Left cardiac atrium (tissue), 4 donors: ENCODE results near the gene ZNF398. TPM values are rescaled to one million over a fixed set of nuclear protein-coding genes. Genes with fewer than 3 reads are reported as not detected.

ENCODE experiments used
- ATAC-seq, 2 donors: fragments of 200-7000 bp; cut with Tn5 transposase; one replicate each; pipeline ENCODE4 v1.9.1; 2020; ENCODE audit warnings: mild to moderate bottlenecking in 2 of 2, moderate library complexity in 2 of 2
- DNase-seq: peaks from one replicate; pipeline ENCODE4 v3.0.0-alpha.2; 2020
- intact Hi-C, 2 donors: fragments of 100-400 bp; cut with DNase I; formaldehyde crosslinking; loops; one replicate each; pipeline versions ENCODE4 v1.14.1 to v1.15.1; 2022 to 2023
- total RNA-seq, 2 donors: library from RNA; stranded (reverse); fragmentation: NEBNext Ultra II Directional; extraction: Animal tissue kit (Norgen Biotek cat#: 25700); gene quantifications; one replicate each; pipeline ENCODE4 v1.2.1, GENCODE V29; 2021
- donor health status: DM: no; HTN: yes; CAD: no.
- donor health status: DM: no; HTN: yes; CAD: no; lungs with severe emphysema.
- donor health status: DM: yes; HTN: yes; CAD: no.
- donor health status: Dilated cardiomyopathy.

ZNF398 gene
- total RNA-seq, 2 donors from 2014 or later: 7.3 to 10.7 TPM

GRCh38 chr7:149191851-149192250 is 44.6 kb downstream of the ZNF398 start:
- no peak for ATAC-seq
- no peak for DNase-seq
- intact Hi-C loops: no loop called here

DNA sequence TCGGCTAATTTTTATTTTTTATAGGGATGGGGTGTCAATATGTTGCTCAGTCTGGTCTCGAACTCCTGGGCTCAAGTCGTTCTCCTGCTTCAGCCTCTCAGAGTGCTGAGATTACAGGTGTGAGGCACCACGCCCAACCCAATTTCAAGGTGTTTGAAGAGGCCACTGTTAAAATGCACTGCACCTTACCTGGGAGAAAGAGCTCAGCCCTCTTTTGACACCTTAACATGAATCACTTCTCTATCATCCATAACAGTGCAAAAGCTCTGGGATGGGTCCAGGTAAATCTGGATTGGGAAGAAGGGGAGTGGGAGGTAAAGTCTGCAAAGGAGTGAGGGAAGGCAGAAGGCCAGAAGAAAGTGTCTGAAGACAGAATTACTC is 47.5 kb downstream of the ZNF398 start:
- intact Hi-C loops: no loop called here
- DNase-seq (no peak), ATAC-seq (no peak)

DNA sequence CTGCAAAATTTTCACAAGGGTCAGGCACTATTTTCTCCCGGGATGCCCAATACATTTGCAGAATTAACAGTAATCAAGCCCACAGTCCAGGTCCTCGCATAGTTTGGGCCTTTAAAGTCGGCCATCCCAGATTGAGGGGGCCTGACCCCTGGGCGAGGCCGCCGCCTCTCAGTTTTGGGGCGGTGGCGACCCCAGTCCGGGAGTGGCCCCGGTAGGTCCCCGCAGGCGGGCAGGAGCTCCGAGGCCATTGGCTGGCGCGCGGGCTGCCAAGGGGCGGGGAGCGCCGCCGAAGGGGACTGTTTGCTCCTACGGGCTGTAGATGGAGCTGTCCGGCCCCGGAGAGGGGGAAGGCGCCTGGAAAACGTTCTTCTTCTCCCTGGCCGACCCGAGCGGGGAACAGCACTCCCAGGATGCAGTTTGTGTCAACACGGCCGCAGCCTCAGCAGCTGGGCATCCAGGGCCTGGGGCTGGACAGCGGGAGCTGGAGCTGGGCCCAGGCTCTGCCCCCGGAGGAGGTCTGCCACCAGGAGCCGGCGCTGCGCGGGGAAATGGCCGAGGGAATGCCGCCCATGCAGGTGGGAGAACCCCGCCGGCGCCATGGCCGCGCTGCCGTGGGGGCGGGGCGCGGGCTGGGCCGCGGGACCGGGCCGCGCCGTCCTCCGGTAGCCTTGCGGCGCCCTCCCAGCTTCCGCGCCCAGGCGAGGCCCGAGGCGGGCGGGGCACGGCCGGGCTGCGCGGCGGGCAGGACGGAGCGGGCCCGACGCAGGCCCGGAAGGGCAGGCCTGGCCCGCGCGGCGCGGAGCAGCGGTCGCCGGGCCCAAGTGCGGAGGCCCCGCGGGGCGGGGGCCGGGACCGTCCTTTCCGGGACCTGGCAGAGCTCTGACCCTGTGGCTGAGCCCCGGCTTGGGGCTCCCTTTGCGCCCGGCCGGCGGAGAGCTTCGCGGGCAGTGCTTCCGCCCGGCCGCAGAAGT is 48.2 kb downstream of the ZNF398 start, which contains the start of gene ZNF282:
Gene ZNF282, plus strand, starts transcription at position 367 of the 971 bp plus-strand sequence. Its CDS starts 44 bp downstream, at position 411.
- ATAC-seq: peak; percentile 97 to 98
- intact Hi-C loops: no loop called here
- DNase-seq: peak; percentile 92

DNA sequence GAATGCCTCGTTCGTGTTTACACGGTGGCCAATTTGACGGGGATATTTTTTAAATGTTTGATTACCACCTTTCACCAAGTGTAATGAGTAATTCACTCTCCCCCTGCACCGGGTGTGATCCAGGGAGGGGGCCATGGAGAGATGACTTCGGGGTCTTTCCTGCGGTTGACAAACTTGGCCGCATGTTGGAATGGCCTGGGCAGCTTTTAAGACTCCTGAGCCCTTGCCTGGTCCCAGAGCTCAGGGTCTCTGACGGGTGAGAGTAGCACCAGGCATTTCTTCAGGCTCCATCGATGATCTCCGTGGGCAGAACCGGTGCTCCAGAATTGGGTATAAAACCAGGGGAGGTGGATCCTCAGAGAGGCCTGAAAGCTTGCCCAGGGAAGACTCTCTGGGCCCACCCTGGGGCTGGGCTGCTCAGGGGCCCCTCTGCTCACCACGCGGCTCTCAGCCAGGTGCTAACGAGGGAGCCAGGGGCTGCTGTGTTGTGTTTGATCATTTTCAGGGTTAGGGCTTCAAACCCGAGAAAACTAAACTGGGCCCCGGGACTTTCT is 49.0 kb downstream of the ZNF398 start:
- DNase-seq (no peak), ATAC-seq (peak in 1 of 2 donors; percentile 1)
- intact Hi-C loops: no loop called here

- ATAC-seq (no peak), DNase-seq (no peak)
- intact Hi-C loops: no loop called here
Observed at GRCh38 chr7:149196705-149197171, 49.5 kb downstream of the ZNF398 start.

GRCh38 chr7:149197675-149198074 is 50.4 kb downstream of the ZNF398 start:
- ATAC-seq: no peak
- intact Hi-C loops: no loop called here
- DNase-seq: no peak

- DNase-seq (no peak), ATAC-seq (no peak)
- intact Hi-C loops: no loop called here
Observed at GRCh38 chr7:149198161-149198816, 51.0 kb downstream of the ZNF398 start.

GRCh38 chr7:149199234-149199995 is 52.2 kb downstream of the ZNF398 start:
- ATAC-seq (no peak), DNase-seq (no peak)
- intact Hi-C loops: no loop called here

GRCh38 chr7:149202831-149203231 is 55.6 kb downstream of the ZNF398 start:
- no peak for DNase-seq
- ATAC-seq: no peak
- intact Hi-C loops: no loop called here

DNA sequence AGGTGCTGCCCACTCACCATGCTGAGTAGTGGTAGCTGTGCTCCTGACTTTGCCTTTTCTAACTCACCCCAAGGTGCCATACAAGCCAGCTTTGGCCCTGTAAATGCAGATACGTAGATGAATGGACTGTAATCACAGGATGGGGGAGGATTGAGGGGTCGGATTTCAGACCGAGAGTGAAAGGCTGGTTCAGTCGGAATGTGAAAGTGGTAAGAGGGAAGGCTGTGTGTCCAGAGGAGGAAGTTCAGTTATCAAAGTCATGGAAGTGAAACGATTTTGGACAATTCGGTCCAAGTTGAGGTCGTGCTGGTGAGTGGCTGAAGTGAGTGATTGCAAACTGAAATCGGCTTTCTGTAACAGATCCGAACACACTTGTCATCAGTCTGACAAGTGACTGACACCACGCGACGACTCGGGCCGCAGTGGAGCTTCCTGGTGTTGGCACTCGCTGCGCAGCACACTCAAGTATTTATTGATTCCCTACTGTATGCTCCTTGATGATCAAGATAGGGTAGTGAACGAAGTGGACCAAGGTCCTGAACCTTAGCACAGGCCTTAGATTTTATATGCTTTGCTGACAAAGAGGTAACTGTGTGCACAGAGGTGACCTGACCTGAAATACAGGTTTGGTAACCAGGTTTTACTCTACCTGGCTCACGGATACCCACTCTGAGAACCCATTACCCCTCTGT is 58.6 kb downstream of the ZNF398 start:
- no peak for DNase-seq
- intact Hi-C loops: no loop called here
- ATAC-seq: no peak

DNA sequence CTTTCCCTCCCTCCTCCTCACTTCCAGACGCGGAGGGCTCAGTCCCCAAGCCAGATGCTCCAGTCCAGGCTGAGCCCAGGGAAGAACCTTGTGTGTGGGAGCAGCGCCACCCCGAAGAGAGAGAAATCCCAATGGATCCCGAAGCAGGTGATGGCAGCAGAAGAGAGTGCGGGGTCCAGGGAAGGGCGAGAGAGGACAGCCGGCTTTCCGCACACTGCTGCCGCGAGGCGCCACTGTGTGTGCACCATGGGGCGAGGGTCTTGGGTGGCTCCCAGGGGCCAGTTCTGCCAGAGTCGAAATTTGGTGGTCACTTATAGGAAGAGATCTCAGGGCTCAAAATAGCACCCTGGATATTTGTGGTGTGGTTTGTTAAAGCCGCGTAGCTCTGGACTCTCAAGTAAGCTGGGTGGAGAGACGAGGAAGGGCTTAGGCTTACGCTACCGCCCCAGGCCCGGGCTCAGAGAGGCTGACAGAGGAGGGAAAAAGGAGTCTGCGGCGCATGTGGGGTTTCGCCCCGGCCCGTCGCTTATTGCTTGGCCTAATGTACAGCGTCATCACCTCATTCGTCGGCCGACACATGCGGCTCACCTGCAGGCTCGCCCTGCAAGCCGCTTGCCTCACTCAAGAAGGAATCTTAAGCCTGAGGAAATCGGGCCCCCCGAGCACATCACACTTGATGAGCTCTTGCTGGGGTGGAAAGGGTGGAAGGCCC is 60.2 kb downstream of the ZNF398 start:
- DNase-seq: no peak
- intact Hi-C loops: no loop called here
- ATAC-seq: no peak

- ATAC-seq: no peak
- intact Hi-C loops: no loop called here
- no peak for DNase-seq
Observed at GRCh38 chr7:149209518-149210269, 62.4 kb downstream of the ZNF398 start.

- ATAC-seq (no peak), DNase-seq (no peak)
- intact Hi-C loops: no loop called here
Observed at GRCh38 chr7:149210551-149210950, 63.3 kb downstream of the ZNF398 start.

- DNase-seq: no peak
- intact Hi-C loops: no loop called here
- peak; percentile 58 to 85 for ATAC-seq
Observed at GRCh38 chr7:149214020-149214720, 66.9 kb downstream of the ZNF398 start.

DNA sequence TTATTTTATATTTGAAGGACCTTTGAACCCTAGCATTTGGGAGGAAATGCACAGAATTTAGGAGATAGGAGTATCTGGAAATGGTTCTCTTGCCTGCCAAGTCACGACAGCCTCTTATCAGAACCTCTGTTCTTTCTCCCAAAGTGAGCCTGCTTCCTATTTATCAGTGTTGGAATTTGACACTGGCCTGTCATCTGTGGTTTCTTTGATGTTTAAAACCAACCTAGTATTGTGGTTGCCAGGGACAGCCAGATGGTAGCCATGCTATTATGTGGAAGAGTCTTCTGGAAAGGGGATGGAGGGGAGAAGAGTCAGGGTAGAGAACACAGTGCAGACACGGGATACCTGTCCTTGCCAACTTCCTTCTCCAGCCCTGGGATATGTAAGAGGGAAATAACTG is 69.1 kb downstream of the ZNF398 start:
- no peak for DNase-seq
- intact Hi-C loops: no loop called here
- no peak for ATAC-seq

- DNase-seq (no peak), ATAC-seq (no peak)
- intact Hi-C loops: no loop called here
Observed at GRCh38 chr7:149217570-149217969, 70.3 kb downstream of the ZNF398 start.
